ENCODE results near the gene EFCAB8.
A peak's percentile ranks its signal among the peaks of the same experiment; 100 is the strongest.

The EFCAB8 gene

GRCh38 chr20:32986331-32986966 is 127.7 kb downstream of the EFCAB8 start:
- no peak for DNase-seq (ENCODE audit: low read depth)
- TF ChIP-seq POLR2A (IDR thresholded peaks at IDR 0.05; ENCODE audit: extremely low read depth, insufficient read length) (no peak), MYC (IDR thresholded peaks at IDR 0.05; ENCODE audit: low read depth, low read length) (no peak), MAX (IDR thresholded peaks at IDR 0.05; ENCODE audit: low read depth, low read length) (no peak), CTCF (IDR thresholded peaks at IDR 0.05; ENCODE audit: low read depth, low read length) (no peak)
- no peak overlapping the region for H3K4me3 ChIP-seq (ENCODE audit: low read depth, low read length)

DNA sequence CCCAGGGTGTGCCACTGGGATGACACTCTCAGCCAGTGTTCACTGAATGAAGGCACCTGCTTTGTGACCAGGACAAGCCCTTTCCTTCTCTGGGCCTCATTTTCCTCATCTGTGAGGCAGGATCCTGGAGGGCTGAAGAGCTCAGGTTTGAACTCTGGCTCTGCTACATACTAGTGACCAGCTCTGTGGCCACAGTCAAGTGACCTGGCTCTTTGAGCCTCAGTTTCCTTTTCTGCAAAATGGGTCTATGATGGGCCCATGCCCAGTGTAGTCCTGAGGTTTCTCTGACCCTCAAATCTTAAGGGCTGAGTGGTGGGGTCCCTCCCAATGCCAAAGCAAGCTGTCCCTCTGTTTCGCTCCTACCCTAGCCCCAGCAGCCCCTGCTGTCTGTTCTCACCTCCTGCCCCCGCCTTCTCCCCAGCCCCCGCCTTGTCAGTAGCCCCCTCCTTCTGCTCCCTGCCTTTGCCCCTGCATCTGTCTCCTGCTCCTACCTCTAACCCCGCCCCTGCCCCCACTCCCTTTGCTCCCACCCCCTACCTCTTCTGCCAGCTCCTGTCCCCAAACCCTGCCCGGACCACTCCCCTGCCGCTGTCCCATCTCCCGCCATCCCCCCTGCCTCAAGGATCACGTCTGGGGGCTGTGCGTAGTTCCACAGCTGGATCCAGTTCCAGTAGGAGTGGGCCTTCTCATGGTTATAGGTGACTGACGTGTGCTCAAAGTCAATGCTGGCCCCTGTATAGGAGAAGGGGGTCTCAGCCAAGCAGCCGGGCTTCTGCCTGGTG is 128.5 kb downstream of the EFCAB8 start:
- no peak overlapping the region for H3K4me3 ChIP-seq (ENCODE audit: low read depth, low read length)
- TF ChIP-seq POLR2A (IDR thresholded peaks at IDR 0.05; ENCODE audit: extremely low read depth, insufficient read length) (no peak), CTCF (IDR thresholded peaks at IDR 0.05; ENCODE audit: low read depth, low read length) (no peak), MYC (IDR thresholded peaks at IDR 0.05; ENCODE audit: low read depth, low read length) (no peak), MAX (IDR thresholded peaks at IDR 0.05; ENCODE audit: low read depth, low read length) (no peak)
- no peak for DNase-seq (ENCODE audit: low read depth)

DNA sequence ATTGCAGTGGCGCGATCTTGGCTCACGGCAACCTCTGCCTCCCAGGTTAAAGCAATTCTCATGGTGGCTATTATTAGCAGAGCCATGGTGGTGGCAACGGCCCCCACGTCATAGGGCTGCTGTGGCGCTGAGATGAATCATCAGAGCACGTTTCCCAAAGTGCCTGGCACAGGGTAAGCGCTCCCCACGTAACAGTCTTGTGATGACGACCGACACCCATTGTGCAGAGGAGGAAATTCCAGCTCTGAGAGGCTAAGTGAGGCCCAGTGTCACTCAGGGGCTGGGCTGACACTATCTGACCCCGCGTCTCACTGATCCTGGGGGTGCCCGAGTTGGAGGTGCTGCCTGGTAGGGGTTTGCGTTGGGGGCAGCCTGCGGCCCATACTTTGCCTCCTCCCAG is 129.3 kb downstream of the EFCAB8 start:
- H3K4me3 ChIP-seq (ENCODE audit: low read depth, low read length): no peak overlapping the region
- TF ChIP-seq POLR2A (IDR thresholded peaks at IDR 0.05; ENCODE audit: extremely low read depth, insufficient read length) (no peak), MYC (IDR thresholded peaks at IDR 0.05; ENCODE audit: low read depth, low read length) (no peak), CTCF (IDR thresholded peaks at IDR 0.05; ENCODE audit: low read depth, low read length) (no peak), MAX (IDR thresholded peaks at IDR 0.05; ENCODE audit: low read depth, low read length) (no peak)
- peak; percentile 51 for DNase-seq (ENCODE audit: low read depth)

GRCh38 chr20:32989507-32990283 is 131.0 kb downstream of the EFCAB8 start:
- DNase-seq (ENCODE audit: low read depth): no peak
- TF ChIP-seq POLR2A (IDR thresholded peaks at IDR 0.05; ENCODE audit: extremely low read depth, insufficient read length): no peak
- TF ChIP-seq MYC (IDR thresholded peaks at IDR 0.05; ENCODE audit: low read depth, low read length): no peak
- TF ChIP-seq MAX (IDR thresholded peaks at IDR 0.05; ENCODE audit: low read depth, low read length): no peak
- no peak for TF ChIP-seq CTCF (IDR thresholded peaks at IDR 0.05; ENCODE audit: low read depth, low read length)
- no peak overlapping the region for H3K4me3 ChIP-seq (ENCODE audit: low read depth, low read length)

DNA sequence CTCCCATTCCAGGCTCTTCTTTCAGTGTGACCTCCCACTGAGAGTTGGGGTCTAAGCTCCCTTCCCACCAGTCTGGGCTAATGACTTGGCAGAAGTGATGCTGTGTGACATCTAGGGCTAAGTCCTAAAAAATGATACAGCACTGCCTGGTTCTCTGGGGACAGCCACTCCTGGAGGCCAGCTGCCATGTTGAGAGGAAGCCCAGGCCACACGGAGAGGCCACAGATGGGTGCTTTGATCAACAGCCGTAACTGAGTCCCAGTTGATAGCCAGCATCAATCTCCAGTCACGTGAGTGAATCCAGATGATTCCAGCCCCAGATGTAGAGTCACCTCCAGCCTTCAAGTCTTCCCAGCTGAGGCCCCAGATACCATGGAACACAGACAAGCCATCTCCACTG is 131.7 kb downstream of the EFCAB8 start:
- H3K4me3 ChIP-seq (ENCODE audit: low read depth, low read length): no peak overlapping the region
- no peak for DNase-seq (ENCODE audit: low read depth)
- TF ChIP-seq MAX (IDR thresholded peaks at IDR 0.05; ENCODE audit: low read depth, low read length) (no peak), POLR2A (IDR thresholded peaks at IDR 0.05; ENCODE audit: extremely low read depth, insufficient read length) (no peak), MYC (IDR thresholded peaks at IDR 0.05; ENCODE audit: low read depth, low read length) (no peak), CTCF (IDR thresholded peaks at IDR 0.05; ENCODE audit: low read depth, low read length) (no peak)

All from NB4 (cell line).